Measurements from ENCODE around the gene PALB2.

- no peak for TF ChIP-seq CTCF (IDR thresholded peaks at IDR 0.05; ENCODE audit: low read depth, low read length)
- TF ChIP-seq EZH2phosphoT487 (IDR thresholded peaks at IDR 0.05; ENCODE audit: low read depth): no peak
Observed at GRCh38 chr16:23584186-23585076, 56.7 kb downstream of the PALB2 start.

Measured in OCI-LY3 (cell line).